Activated CD4-positive, alpha-beta T cell treated with anti-CD3 and anti-CD28 coated beads for 4 hours (primary cell): ENCODE measurements around the gene ECHDC3.
A peak's percentile ranks its signal among the peaks of the same experiment; 100 is the strongest.
"Not testable (repeated sequence)": the region's sequence is repeated elsewhere in the genome, so short reads cannot be mapped to it uniquely, and the experiment has no call there.

Experiments used
- DNase-seq, 2 donors: peaks; one replicate each; pipeline ENCODE4 v3.0.0-alpha.2; 2020

The ECHDC3 gene, protein sequence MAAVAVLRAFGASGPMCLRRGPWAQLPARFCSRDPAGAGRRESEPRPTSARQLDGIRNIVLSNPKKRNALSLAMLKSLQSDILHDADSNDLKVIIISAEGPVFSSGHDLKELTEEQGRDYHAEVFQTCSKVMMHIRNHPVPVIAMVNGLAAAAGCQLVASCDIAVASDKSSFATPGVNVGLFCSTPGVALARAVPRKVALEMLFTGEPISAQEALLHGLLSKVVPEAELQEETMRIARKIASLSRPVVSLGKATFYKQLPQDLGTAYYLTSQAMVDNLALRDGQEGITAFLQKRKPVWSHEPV

DNA sequence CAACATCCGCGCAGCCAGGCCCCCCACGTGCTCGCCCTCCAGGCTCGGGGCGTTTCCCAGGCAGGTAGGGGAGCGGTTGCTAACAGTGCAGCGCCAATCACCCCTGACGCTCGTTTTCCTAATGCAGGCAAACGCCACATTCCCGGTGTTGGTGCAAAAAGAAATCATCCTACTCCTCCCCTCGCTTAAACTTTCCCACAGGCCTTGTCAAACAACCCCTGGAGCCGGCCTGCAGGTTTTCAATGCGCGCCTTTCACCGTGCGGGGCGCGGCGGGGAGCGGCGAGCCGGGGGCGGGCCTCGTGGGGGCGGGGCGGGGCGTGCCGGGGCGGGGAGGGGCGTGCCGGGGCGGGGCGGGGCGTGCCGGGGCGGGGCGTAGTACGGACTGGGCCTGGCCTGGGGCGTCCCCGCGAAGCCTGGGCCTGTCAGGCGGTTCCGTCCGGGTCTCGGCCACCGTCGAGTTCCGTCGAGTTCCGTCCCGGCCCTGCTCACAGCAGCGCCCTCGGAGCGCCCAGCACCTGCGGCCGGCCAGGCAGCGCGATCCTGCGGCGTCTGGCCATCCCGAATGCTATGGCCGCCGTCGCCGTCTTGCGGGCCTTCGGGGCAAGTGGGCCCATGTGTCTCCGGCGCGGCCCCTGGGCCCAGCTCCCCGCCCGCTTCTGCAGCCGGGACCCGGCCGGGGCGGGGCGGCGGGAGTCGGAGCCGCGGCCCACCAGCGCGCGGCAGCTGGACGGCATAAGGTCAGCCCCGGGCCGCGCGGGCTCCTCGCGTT, at the start of gene ECHDC3:
Gene ECHDC3 (plus strand): TSS at position 374 of the 770 bp plus-strand sequence. CDS start 195 bp downstream, at position 569.
- peak; percentile 30 to 46 for DNase-seq

DNA sequence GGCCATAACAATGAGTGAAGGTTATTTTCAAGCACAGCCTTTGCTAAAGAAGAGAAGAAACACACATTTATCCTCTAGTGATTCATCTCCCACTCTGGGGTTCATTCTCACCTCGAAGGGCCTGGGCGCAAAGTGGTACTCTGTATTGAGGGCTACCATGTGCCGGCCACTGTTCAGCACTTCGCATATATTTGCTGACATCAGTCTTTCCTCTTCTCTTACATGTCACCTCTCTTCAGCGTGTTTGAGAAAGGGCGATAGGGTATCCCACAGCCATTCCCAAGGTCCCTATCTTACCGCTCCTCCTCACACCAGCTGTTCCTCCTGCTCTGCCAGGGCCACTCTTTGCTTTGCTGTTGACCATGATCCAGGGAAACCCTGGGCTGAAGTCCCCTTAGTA, 48.8 kb upstream of the ECHDC3 start:
- no peak for DNase-seq

DNA sequence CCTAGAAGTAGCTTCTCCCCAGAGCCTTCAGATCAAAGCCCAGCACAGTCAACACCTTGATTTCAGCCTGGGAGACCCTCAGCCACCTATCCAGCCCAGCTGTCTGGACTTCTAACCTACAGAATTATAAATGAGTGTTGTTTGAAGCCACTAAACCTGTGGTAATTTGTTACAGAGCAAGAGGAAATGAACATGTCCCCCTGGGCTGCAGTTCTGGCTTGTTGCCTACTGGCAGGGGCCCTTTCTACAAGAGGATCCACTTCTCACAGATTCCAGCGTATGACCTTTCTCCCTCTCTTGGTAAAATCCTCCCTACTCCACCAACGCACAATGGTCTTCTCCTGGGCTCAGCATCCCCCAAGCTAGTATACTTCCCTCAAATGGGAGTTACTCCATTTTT, 46.4 kb upstream of the ECHDC3 start:
- DNase-seq, result no peak

DNA sequence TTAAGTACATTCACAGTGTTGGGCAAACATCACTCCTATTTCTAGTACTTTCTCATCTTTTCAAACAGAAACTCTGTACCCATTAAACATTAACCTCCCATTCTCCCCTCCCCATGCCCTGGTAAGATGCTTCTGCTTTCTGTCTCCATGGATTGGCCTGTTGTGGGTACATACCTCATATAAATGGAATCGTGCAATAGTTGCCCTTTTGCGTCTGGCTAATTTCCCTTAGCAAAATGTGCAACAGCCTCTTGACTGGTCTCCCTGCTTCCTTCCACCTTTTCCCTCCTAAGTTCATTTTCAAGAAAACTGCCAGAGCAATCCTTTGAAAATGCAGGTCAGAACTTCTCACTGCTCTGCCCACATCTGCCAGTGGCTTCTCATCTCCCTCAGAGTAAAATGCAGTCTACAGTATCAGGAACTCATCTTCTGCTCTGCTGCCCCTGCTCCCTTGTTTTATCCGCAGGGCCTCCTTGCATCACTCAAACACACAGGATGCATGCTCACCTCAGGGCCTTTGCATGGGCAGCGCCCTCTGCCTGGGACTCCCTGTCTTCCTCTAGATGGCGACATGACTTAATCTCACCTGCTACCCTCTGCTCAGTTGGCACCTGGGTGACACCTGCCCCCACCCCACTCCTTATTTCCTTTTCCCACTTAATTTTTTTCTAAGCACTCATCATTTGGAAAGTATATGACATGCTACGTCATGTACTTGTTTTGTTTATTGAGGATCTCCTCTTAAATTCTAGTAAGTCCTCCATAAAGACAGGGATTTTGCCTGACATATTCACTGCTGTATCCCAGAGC, 44.3 kb upstream of the ECHDC3 start:
- DNase-seq, result no peak

DNA sequence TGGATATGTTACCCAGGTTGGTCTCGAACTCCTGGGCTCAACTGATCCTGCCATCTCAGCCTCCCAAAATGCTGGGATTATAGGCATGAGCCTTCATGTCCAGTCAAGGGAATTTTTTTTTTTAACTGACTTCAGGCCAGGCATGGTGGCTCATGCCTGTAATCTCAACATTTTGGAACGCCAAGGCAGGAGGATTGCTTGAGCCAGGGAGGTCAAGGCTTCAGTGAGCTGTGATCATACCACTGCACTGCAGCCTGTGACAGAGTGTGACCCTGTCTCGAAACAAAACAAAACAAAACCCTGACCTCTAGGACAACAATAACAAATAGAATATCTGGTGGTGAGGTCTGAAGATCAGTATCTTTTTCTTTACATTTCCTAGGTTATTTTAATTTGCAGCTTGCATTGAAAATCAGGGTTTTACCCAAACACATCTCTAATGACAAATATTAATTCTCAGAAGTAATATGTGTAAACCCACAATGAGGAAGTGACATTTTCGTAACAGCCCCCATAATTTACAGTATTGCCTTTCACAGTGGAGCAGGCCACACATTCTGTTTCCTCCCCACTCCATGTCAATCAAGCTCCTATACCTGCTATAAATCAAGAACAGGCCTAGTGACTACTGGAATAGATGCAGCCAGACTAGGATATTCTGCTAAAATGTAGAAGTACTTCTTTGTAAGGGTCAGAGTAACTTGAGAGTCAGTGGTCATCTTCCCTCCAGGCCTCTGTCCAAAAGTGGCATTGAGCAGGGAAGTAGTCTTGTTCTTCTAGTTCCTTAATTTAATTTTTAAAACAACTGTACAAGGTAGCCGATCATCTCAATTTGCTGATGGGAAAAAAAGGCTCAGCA, 43.3 kb upstream of the ECHDC3 start:
- DNase-seq, result no peak

DNA sequence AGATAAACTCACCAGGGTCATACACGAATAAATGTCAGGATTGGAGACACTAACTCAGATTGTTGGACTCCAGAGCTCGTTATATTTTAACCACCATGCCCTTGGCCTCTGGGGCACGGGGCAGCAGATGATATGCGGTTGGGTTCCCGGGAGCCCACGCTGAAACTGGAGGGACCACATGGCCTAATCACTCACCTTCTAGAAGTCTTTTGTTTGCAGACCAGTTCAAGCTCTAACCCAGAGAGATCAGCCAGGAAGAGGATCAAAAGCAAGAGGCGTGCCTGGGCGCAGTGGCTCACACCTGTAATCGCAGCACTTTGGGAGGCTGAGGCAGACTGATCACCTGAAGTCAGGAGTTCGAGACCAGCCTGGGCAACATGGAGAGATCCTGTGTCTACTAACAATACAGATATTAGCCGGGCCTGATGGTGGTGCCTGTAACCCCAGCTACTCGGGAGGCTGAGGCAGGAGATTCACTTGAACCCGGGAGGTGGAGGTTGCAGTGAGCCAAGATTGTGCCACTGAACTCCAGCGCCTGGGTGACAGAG, 42.6 kb upstream of the ECHDC3 start:
- DNase-seq, result no peak

DNA sequence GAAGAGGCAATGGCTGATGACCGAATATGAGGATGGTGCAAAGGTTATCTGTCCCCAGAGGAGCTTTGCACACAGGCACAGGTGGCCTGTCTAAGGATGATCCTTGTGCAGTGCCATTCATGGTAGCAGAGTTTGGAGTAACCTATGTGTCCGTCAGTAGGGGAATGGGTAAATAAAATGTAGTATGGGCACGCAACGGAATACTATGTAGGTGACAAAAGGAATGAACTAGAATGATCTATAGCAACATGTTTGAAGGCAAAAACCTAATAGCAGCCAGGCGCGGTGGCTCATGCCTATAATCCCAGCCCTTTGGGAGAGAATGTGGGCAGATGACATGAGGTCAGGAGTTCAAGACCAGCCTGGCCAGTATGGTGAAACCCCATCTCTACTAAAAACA, 41.6 kb upstream of the ECHDC3 start:
- DNase-seq, result no peak

DNA sequence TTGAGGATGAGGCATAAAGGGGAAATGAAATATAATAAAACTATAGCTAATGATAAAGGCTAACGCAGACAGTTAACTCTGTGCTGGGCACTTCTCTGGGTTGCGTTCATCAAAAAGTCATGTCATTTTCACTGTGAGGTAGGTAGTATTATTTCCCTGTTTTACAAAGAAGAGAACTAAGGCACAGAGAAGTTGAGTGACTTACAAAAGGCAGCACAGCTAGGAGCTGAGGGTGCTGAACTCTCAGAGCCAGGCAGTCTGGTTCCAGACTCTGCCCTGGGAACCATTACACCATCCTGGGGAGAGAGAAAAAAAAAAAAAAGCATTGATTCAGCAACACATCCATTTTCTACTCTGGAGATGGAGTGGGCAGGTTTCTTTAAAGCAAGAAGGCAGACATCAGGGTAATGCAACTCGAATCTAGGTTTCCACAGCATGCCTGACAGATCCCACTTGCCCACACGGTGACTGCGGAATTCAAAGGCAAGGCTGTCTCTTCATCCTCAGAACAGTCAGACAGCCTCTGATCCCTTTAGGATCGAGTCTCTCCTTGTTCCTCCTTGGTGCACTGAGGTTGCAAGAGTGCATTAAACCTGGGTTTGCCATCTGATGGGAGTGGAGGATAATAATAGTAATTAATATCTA, 40.6 kb upstream of the ECHDC3 start:
- DNase-seq, result no peak

DNA sequence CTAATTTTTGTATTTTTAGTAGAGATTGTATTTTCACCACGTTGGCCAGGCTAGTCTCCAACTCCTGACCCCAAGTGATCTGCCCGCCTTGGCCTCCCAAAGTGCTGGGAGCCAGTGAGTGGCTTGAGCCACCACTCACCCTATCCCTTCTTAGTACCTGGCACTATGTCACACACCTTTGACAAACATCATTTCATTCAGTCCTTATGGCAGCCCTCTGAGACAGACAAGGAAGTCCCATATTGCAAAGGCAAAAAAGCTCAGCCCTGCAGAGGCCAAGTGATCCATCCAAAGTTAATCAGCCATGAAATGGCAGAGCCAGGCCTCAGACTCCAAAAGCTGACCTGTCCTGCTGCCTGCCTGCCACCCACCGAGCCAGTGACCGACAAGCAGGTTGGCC, 39.9 kb upstream of the ECHDC3 start:
- DNase-seq, result no peak

DNA sequence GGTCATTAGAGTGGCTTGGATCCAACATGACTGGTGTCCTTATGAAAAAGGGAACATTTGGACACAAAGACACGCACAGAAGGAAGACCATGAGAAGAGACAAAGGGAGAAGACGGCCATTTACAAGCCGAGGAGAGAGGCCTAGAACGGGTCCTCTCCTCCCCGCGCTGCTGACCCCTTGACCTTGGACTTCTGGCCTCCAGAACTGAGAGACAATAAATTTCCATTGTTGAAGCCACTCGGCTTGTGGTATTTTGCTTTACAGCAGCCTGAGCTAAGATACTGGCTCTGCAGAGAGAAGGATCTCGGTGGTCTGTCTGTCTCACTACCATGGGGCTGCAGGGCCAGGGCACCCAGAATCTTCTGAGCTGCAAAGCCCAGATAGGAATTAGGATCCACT, 38.1 kb upstream of the ECHDC3 start:
- DNase-seq, result no peak

DNA sequence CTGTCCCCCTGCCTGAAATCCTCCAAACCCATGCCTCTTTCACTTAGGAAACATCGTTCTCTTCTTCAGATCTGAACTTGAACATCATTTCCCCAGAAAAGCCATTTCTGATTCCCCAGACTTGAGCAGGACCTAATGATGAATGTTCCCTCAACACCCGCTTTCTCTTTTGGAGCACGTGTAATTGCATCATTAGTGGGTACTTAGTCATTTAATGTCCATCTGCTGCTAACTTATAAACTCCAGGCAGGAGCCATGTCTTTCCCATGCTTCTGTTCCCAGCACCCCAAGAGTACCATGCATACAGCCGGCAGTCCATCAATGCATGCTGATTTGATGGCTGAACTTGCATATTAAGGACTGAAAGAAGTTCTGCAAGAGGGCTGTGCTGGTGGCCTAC, 36.5 kb upstream of the ECHDC3 start:
- no peak for DNase-seq

DNA sequence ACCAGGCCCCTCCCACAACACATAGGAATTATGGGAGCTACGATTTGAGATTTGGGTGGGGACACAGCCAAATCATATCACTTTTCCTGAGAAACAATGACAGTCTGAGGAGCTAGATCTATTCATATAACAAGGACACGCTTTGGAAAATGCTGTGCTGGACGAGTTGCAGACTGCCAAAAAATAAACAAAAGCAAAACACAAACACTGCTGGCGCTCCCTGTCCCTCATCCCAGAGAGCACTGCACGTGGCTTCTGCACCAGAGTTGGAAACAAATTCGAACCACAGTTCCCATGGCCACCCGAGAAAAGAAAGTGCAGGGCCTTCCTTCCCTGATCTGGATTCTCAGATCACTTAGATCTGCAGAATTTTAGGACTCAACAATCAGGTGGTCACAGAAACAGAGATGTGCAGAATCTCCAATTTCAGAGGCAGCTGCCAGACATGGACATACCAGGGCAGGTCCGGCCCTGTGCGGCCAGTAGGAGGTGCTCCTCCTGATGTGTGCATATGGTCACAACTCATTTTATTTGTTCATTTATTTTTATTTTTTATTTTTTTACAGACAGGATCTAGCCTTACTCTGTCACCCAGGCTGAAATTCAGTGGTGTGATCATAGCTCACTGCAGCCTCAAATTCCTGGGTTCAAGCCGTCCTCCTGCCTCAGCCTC, 35.2 kb upstream of the ECHDC3 start:
- DNase-seq, result no peak

DNA sequence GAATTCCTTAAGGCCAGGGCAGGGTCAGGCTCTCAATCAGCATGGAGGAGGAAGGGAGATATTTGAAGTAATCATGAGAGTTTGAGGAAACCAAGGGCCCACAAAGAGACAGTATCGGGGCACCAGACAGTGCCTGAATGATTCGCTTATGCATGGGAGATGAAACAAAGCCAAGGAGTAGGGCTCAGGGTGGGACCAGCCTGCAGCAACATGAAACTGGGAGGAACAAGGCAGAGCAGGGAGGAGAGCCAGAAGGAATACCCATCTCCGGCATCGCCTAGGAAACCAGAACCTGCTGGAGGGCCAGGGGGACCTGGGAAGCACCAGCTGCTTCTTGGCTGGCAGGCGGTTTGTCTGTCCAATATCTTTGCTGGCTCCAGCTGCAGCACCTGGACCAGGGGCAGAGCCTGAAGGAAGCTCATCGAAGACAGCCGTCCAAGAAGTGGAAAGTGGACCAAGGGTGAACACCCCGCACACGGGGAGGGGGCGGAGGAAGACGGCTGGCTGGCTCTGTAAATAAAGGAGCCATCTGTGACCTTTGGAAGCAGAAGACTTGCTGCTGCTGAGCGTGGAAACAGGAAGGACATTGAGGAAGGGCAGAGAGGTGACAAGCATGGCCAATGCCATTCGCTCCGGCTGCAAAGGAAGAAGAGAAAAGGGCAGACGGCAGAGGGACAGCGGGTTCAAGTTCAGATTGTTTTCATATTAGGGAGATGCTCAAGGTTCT, 34.4 kb upstream of the ECHDC3 start:
- DNase-seq, result no peak

DNA sequence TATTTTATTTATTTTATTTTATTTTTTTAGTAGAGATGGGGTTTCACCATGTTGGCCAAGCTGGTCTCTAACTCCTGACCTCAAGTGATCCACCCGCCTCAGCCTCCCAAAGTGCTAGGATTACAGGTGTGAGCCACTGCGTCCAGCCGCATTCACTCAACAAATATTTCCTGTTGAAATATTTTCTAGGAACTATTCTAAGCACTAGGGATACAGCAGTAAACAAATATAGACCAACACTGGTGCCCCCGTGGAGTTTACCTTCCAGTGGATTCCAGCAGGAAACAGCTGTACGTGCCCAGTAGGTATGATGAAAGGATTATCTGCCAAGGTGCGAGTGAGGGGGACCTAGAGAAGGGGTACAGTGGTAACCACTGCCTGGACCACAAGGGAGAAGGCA, 33.4 kb upstream of the ECHDC3 start:
- not testable (repeated sequence) for DNase-seq

DNA sequence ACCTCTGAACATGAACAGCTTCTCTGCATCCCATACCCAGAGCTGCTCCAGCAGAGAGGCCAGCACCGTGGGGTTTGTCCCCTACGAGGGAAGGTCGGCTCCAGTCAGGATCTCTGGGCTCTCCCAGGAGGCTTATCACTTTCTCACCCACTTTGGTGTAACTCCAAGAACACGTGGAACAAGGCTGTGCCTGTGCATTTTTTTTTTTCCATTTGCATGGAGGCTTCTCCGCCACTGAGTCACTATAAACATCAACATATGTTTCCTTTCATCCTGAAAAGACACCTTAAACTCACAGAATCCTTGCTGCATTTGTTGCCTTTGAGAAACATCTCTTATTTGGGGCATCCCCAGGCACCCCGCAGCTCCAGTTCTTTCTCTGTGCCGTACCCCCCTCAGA, 29.4 kb upstream of the ECHDC3 start:
- no peak for DNase-seq

DNA sequence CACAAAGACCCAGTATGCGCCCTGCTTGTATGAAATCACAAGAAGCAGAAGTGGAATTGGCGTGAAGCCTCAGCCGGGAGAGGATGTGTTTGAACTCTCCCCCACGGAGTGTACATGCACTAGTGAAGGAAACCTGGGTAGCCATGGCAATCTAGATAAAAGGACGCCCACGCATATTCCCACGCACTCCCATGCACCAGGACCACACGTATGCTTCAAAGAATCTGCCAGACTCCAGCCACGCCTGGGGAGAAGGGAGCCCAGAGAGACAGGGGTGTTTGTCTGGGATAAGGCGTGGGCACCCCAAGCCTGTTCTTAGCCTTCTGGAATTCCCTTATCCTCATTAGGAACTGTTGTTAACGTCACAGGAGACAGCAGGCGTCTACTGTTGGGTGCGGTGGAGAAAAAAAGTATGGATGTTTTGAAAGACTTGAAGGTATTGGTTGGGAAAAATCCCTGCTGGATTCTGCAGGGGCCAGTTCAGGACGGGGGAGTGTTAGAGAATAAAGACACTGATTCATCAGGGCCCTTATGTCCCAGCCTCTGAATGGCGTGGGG, 28.9 kb upstream of the ECHDC3 start:
- peak in 1 of 2 donors; percentile 14 for DNase-seq

DNA sequence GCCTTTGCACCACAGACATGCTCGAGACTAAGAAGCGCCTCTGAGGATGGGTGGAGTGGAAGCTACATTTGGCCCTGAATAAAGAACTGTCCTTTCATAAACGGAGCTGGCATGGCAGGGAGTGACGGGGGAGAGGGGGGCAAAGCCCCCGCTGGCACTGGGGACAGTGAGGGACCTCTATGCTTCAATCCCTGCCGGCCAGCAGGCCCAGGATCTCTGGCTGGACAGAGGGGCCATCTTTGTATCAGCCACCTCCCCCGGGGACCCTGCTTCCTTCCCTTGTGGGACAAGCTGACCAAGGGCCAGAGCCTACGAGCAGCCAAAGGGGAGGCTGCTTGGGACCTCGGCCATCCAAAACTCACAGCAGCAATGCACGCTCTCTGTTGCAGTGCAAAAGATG, 28.2 kb upstream of the ECHDC3 start:
- no peak for DNase-seq

DNA sequence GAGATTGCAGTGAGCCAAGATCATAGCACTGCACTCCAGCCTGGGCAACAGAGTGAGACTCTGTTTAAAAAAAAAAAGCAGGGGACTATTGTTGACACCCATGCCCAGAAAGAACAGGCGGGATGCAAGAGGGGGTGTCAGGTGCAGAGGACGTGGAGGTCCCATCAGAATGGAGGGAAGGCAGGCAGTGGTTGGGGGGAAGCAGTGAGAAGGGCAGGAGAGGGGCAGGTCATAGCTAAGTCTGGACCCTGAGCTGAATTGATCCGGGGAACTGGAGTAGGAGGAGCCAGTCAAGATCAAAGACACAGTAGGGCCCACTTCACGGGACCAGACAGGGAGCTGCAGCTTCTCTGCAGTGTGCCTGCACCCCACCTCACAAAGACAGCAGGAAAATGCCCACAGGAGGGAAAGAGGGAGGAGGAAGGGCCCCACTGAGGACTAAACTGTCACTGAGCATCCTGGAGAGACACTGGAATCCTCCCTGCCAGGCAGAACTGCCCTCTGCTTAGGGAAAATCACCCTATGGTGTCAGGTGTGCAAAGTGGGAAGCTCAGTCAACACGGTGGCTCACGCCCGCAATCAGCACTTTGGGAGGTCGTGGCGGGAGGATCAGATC, 27.3 kb upstream of the ECHDC3 start:
- no peak for DNase-seq

DNA sequence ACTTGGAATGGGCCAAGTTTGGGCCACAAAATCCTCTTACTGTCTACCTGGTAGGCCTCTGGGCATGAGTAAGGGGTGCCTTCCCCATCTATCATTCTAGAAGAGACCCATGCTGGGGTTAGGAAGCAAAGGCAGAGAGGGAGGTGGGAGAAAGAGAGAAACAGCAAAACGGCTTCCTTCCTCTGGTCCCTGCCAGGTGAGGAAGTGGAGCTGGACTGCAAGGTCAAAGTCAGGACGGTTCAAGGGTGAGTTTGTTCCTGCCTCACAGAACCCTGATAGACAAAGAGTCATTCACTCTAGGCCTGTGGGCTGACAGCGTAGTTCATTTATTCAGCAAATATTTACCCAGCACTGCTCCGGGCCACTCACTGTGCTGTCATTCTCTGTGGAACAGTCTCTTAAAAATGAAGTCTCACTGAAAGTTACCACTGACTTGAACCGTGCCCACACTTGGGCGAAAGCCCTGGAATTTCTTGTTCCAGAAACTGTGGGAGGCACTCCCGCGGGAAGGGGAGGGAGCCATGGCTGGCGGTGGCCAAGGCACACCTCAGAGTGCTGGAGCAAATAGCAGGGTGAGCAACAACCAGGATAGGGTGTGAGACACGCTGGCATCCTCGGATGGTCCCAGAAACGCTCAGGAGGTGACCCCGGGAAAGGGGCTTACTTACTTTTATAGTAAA, 26.2 kb upstream of the ECHDC3 start:
- no peak for DNase-seq
